K562 (cell line): ENCODE data around the gene RAB12. TPM values are rescaled to one million over a fixed set of nuclear protein-coding genes. Genes with fewer than 3 reads are reported as not detected.

Experiments used
- ATAC-seq: fragments of 200-7000 bp; cut with Tn5 transposase; 3 replicates; pipeline ENCODE4 v1.9.1; 2020; ENCODE audit warnings: moderate library complexity
- BruUV-seq: library from RNA; stranded (reverse); fragments of 400-500 nt; replicated peaks from 2 replicates; lab custom pipeline; 2021; lab: Mats Ljungman, UMichigan
- CTCF ChIA-PET: fragments of 300-600 bp; formaldehyde crosslinking; extraction: SDS; loops from one replicate; lab custom pipeline; 2021; ENCODE audit warnings: low intra/inter-chr PET ratio; lab: Yijun Ruan, JAX
- POLR2A ChIA-PET: fragments of 300-600, 350-650 bp; sonication (Branson Sonifier 250); formaldehyde crosslinking; extraction: SDS; loops from one replicate; lab custom pipeline; 2021; ENCODE audit warnings: antibody characterized with exemption, inconsistent platforms; lab: Yijun Ruan, JAX
- DNase-seq, 4 experiments: peaks; one replicate each; pipeline versions ENCODE4 v3.0.0 to v3.0.0-alpha.2; 2011 to 2018; ENCODE audit warnings: low spot score in 3 of 4, mixed read lengths in 3 of 4; ENCODE audit errors: extremely low read depth in 1 of 4
- FAIRE-seq: peaks from 2 replicates; lab custom pipeline; 2011; peaks lifted over from hg19 to GRCh38; lab: Jason Lieb, UNC
- H2AFZ ChIP-seq: 2 replicates; pipeline ENCODE4 v1.6.0; 2011; ENCODE audit warnings: low read depth, low read length, control low read depth, inconsistent platforms
- H3K27ac ChIP-seq: fragments of 200-600 bp; 3 replicates; pipeline ENCODE4 v1.8.0; 2011; ENCODE audit warnings: low read depth, mild to moderate bottlenecking, control low read depth, inconsistent platforms, low read length, moderate library complexity, mixed read lengths; ENCODE audit errors: extremely low read depth
- H3K27me3 ChIP-seq, 2 experiments: fragments of 300-600 bp in 1 of 2; 2 replicates in 1 of 2; 3 replicates in 1 of 2; pipeline versions ENCODE4 v1.6.0 to v1.8.0; 2011; ENCODE audit warnings: inconsistent platforms in 2 of 2, low read length in 2 of 2, mild to moderate bottlenecking in 1 of 2, mixed read lengths in 1 of 2, moderate library complexity in 1 of 2; ENCODE audit not compliant: control insufficient read depth in 2 of 2, insufficient read depth in 2 of 2
- H3K36me3 ChIP-seq: fragments of 300-600 bp; 3 replicates; pipeline ENCODE4 v1.8.0; 2011; ENCODE audit warnings: mild to moderate bottlenecking, low read length, inconsistent platforms; ENCODE audit not compliant: control insufficient read depth, insufficient read depth
- H3K4me1 ChIP-seq, 2 experiments: fragments of 200-600 bp in 1 of 2; replicated peaks in 1 of 2; 2 replicates in 1 of 2; 3 replicates in 1 of 2; pipeline versions ENCODE4 v1.5.1 to v1.8.0; 2011; ENCODE audit warnings: inconsistent platforms in 2 of 2, low read length in 2 of 2, mild to moderate bottlenecking in 1 of 2, mixed read lengths in 1 of 2, moderate library complexity in 1 of 2; ENCODE audit not compliant: control insufficient read depth in 2 of 2, insufficient read depth in 2 of 2
- H3K4me2 ChIP-seq: 2 replicates; pipeline ENCODE4 v1.6.1; 2011; ENCODE audit warnings: low read length, control low read depth, inconsistent platforms, mixed read lengths; ENCODE audit not compliant: insufficient read depth
- H3K4me3 ChIP-seq: fragments of 200-600 bp; sonication (generic), shearing (Covaris generic); 2 replicates; pipeline ENCODE4 v1.5.1; 2016; ENCODE audit warnings: control low read depth, inconsistent platforms
- H3K79me2 ChIP-seq: fragments of 200-600 bp; 3 replicates; pipeline ENCODE4 v1.8.0; 2011; ENCODE audit warnings: low read length, inconsistent platforms; ENCODE audit not compliant: control insufficient read depth, insufficient read depth
- H3K9ac ChIP-seq, 2 experiments: 2 replicates each; pipeline versions ENCODE4 v1.6.0 to v1.6.1; 2011; ENCODE audit warnings: low read depth in 2 of 2, low read length in 2 of 2, control low read depth in 1 of 2, inconsistent platforms in 1 of 2, mild to moderate bottlenecking in 1 of 2, mixed read lengths in 1 of 2; ENCODE audit not compliant: insufficient read depth in 1 of 2
- H3K9me1 ChIP-seq: one replicate; pipeline ENCODE4 v1.6.0; 2011; ENCODE audit warnings: inconsistent platforms, mild to moderate bottlenecking, low read length, moderate library complexity; ENCODE audit not compliant: control insufficient read depth, insufficient read depth
- H3K9me3 ChIP-seq: replicated peaks from 2 replicates; pipeline ENCODE4 v1.5.1; 2011; ENCODE audit warnings: low read depth, low read length, inconsistent platforms; ENCODE audit not compliant: control insufficient read depth, insufficient read depth
- H4K20me1 ChIP-seq: replicated peaks from 2 replicates; pipeline ENCODE4 v1.6.1; 2011; ENCODE audit warnings: low read length, inconsistent platforms, mixed read lengths; ENCODE audit not compliant: control insufficient read depth, insufficient read depth
- BHLHE40 ChIP-seq: IDR thresholded peaks from 2 replicates; pipeline ENCODE4 v1.6.1; 2011; ENCODE audit warnings: low read length, improper control_type of control experiment
- E2F6 ChIP-seq, 2 experiments: IDR thresholded peaks; 2 replicates each; pipeline ENCODE4 v1.6.1; 2011; ENCODE audit warnings: borderline replicate concordance in 1 of 2, control low read depth in 1 of 2, low read depth in 1 of 2, low read length in 1 of 2, mild to moderate bottlenecking in 1 of 2, mixed read lengths in 1 of 2, moderate library complexity in 1 of 2; ENCODE audit not compliant: insufficient read depth in 1 of 2, insufficient read length in 1 of 2, poor library complexity in 1 of 2, severe bottlenecking in 1 of 2; ENCODE audit errors: extremely low read depth in 1 of 2
- FOXJ2 ChIP-seq: fragments of 200-800 bp; sonication (Bioruptor generic); IDR thresholded peaks from 2 replicates; pipeline ENCODE4 v1.6.1; 2016; ENCODE audit warnings: missing genetic modification characterization, missing compliant biosample characterization
- NFYB ChIP-seq: IDR thresholded peaks from 2 replicates; pipeline ENCODE4 v1.6.1; 2011; ENCODE audit warnings: mild to moderate bottlenecking, moderate library complexity; ENCODE audit not compliant: insufficient read length; ENCODE audit errors: extremely low read depth
- PRDM10 ChIP-seq: fragments of 450-650 bp; IDR thresholded peaks from 2 replicates; pipeline ENCODE4 v1.6.1; 2018; ENCODE audit not compliant: partially characterized antibody
- RFX1 ChIP-seq: fragments of 450-650 bp; IDR thresholded peaks from 2 replicates; pipeline ENCODE4 v1.6.1; 2016; ENCODE audit warnings: mild to moderate bottlenecking, moderate library complexity
- TFAP4 ChIP-seq: sonication (generic); formaldehyde crosslinking; IDR thresholded peaks from 2 replicates; pipeline ENCODE4 v1.8.0; 2022; ENCODE audit warnings: missing genetic modification reagents, mild to moderate bottlenecking, moderate library complexity, borderline replicate concordance
- THAP7 ChIP-seq: fragments of 250-450 bp; sonication (Bioruptor Pico); IDR thresholded peaks from 2 replicates; pipeline ENCODE4 v1.5.0; 2021
- ZNF395 ChIP-seq: fragments of 200-800 bp; sonication (Bioruptor generic); IDR thresholded peaks from 2 replicates; pipeline ENCODE4 v1.6.1; 2017; ENCODE audit warnings: missing genetic modification characterization, missing compliant biosample characterization
- WGBS: fragments of 100-300 bp; shearing (Covaris generic); methylation state at CpG from one replicate; pipeline ENCODE4 v1.1.6; 2016; ENCODE audit warnings: low coverage, mixed read lengths; ENCODE audit not compliant: insufficient coverage; ENCODE audit errors: missing lambda C conversion rate; 5-methylcytosine and 5-hydroxymethylcytosine counted together
- in situ Hi-C: fragments of 300-500 bp; cut with MboI; formaldehyde crosslinking; loops from 4 replicates; pipeline ENCODE4 v1.15.0; 2018; ENCODE audit warnings: inconsistent platforms, mixed read lengths
- intact Hi-C: fragments of 100-400 bp; cut with micrococcal nuclease; formaldehyde crosslinking; loops from 2 replicates; pipeline ENCODE4 v1.14.2; 2022
- polyA plus RNA-seq, 8 experiments: library from polyadenylated mRNA; depleted of rRNA in 4 of 8; stranded (reverse) in 5 of 8; unstranded in 3 of 8; fragments of >200 nt; fragmentation: Nextera tagmentation in 2 of 8; fragmentation: Illumina TruSeq in 1 of 8; extraction: Ambion mirVana in 2 of 8; extraction: Trizol in 1 of 8; gene quantifications; 2 replicates each; pipeline versions ENCODE4 v1.2.1 to v1.2.3, GENCODE V29; 2011 to 2014; ENCODE audit warnings: inconsistent platforms in 1 of 8, missing spikeins in 1 of 8
- total RNA-seq, 7 experiments: library from RNA; depleted of rRNA in 6 of 7; stranded (reverse); fragments of >200 nt in 6 of 7; fragmentation: Illumina TruSeq in 2 of 7; extraction: Trizol in 2 of 7; gene quantifications; 2 replicates each; pipeline versions ENCODE4 v1.2.1 to v1.2.3, GENCODE V29; 2011 to 2021; ENCODE audit warnings: low replicate concordance in 1 of 7

The RAB12 gene
- total and polyA plus RNA-seq, 9 of the 15 experiments (the other 6 are each of a cell fraction or from before 2014, with no cell fraction given), result 0.48 to 21.6 (median 18.8) TPM

- Histone ChIP-seq H3K9ac (no peak overlapping the region), H2AFZ (peak overlapping the region; percentile 51), H3K4me2 (peak overlapping the region; percentile 28; the same call in 1 of the 2 replicates), H3K9me3 (no peaks in the 10 kb centered on the region), H3K4me1 (peaks cover 16 to 19% of the 10 kb centered on the region in 2 experiments; a peak in 4 of 5 replicates), H3K9me1 (no peaks in the 10 kb centered on the region), H3K36me3 (no peaks in the 10 kb centered on the region), H3K27me3 (peaks cover 0 to 14% of the 10 kb centered on the region in 2 experiments; a peak in 3 of 5 replicates), H3K4me3 (no peak overlapping the region), H4K20me1 (no peaks in the 10 kb centered on the region), H3K79me2 (no peaks in the 10 kb centered on the region), H3K27ac (no peak overlapping the region)
- ATAC-seq (no peak; the same call in 2 of the 3 replicates), FAIRE-seq (no peak), DNase-seq (peak in 2 of 4 experiments; percentile 38 to 39)
- in situ Hi-C loops (loop anchor here (25.0 kb wide), 1 partner anchor 850 kb away; no protein-coding TSS in a partner anchor), intact Hi-C loops (no loop called here)
- 15% methylated on average over 18 of the region's 18 CpGs for WGBS
- no TSS peak for BruUV-seq
- ChIA-PET POLR2A (interaction anchor here (0.5 to 1.2 kb wide), 2 partner anchors 14 to 37 kb away, joined by 4 read pairs; no protein-coding TSS in a partner anchor), CTCF (no interaction called here)
- TF ChIP-seq THAP7 (CRISPR knock-in tag) (no peak), ZNF395 (no peak), BHLHE40 (0 out of 2 replicates have a peak, but pooled peaks have one; percentile 5), TFAP4 (CRISPR knock-in tag) (peak; percentile 62; the same call in 1 of the 2 replicates), NFYB (no peak), FOXJ2 (tag) (0 out of 2 replicates have a peak, but pooled peaks have one; percentile 61), RFX1 (peak; percentile 86), E2F6 (IDR thresholded peaks at IDR 0.05; ENCODE audit: borderline replicate concordance in 1 of 2, extremely low read depth in 1 of 2, insufficient read depth in 1 of 2, insufficient read length in 1 of 2, low read depth in 1 of 2, low read length in 1 of 2, poor library complexity in 1 of 2, severe bottlenecking in 1 of 2) (no peak), PRDM10 (peak; percentile 44)
Measured at GRCh38 chr18:8661754-8662559, 52.7 kb downstream of the RAB12 start.
